Spinal cord (tissue), 10 donors: ENCODE results near the gene RAE1. TPM values are rescaled to one million over a fixed set of nuclear protein-coding genes. Genes with fewer than 3 reads are reported as not detected.
A peak's percentile ranks its signal among the peaks of the same experiment; 100 is the strongest.
"Not testable (repeated sequence)": the region's sequence is repeated elsewhere in the genome, so short reads cannot be mapped to it uniquely, and the experiment has no call there.

Source experiments
- DNase-seq, 6 donors: peaks; one replicate each; pipeline versions ENCODE4 v3.0.0 to v3.0.0-alpha.2; 2013 to 2015; ENCODE audit warnings: low spot score in 6 of 6, low read depth in 4 of 6
- H3K27ac ChIP-seq: one replicate; pipeline ENCODE4 v1.5.1; 2013; ENCODE audit warnings: low read depth, low read length, control low read depth
- H3K27me3 ChIP-seq: one replicate; pipeline ENCODE4 v1.6.1; 2013; ENCODE audit warnings: low read length; ENCODE audit not compliant: control insufficient read depth, insufficient read depth
- H3K36me3 ChIP-seq: one replicate; pipeline ENCODE4 v1.6.1; 2013; ENCODE audit warnings: low read length; ENCODE audit not compliant: control insufficient read depth, insufficient read depth
- H3K4me1 ChIP-seq: one replicate; pipeline ENCODE4 v1.6.1; 2013; ENCODE audit warnings: low read length; ENCODE audit not compliant: control insufficient read depth, insufficient read depth
- H3K4me3 ChIP-seq: one replicate; pipeline ENCODE4 v1.5.1; 2013; ENCODE audit warnings: low read depth, low read length, control low read depth
- H3K9me3 ChIP-seq: one replicate; pipeline ENCODE4 v1.6.1; 2013; ENCODE audit warnings: low read length; ENCODE audit not compliant: control insufficient read depth, insufficient read depth
- WGBS: methylation state at CpG from one replicate; pipeline ENCODE4 v1.1.5; 2013; ENCODE audit warnings: missing lambda C conversion rate; ENCODE audit not compliant: insufficient coverage; 5-methylcytosine and 5-hydroxymethylcytosine counted together
- polyA plus RNA-seq, 2 donors: library from polyadenylated mRNA; unstranded; fragments of 120-200 nt; gene quantifications; one replicate each; pipeline ENCODE4 v1.2.1, GENCODE V29; 2013; ENCODE audit not compliant: insufficient read length in 2 of 2
- total RNA-seq, 2 donors: library from RNA; depleted of rRNA in 1 of 2; stranded (reverse); fragments of 120-200 nt in 1 of 2; fragments of >200 nt in 1 of 2; gene quantifications; one replicate each; pipeline versions ENCODE4 v1.2.3 to v1.2.4, GENCODE V29; 2013 to 2014
- donor health status: healthy.

Gene RAE1
- total and polyA plus RNA-seq, 4 donors = 31.6 to 49.5 (median 39.3) TPM

GRCh38 chr20:57342829-57343228 is 8.2 kb upstream of the RAE1 start:
- H3K9me3 ChIP-seq = no peaks in the 10 kb centered on the region
- no peak overlapping the region for H3K27ac ChIP-seq
- DNase-seq = no peak
- no peaks in the 10 kb centered on the region for H3K27me3 ChIP-seq
- no peaks in the 10 kb centered on the region for H3K36me3 ChIP-seq
- no peak overlapping the region for H3K4me3 ChIP-seq
- no peaks in the 10 kb centered on the region for H3K4me1 ChIP-seq
- WGBS = no CpG with 5 or more reads among the region's 2 CpGs

DNA sequence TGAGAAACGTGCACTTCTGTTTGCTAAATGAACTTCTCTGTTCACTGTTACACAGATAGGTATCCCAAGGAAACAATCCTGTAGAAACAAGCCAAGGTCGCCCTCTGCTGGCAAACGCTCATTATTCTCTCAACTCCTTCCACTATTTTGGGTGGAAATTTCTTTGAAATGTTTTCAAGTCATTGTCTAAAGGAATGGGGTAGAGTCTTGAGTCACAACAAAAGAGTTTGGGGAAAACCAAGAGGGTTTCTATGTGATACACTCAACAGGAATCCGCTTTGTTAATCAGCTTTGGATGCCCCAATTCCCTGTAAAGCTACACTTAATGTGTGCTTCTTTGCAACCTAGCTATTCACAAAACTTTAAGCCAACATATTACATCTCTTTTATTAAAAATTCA is 4.6 kb upstream of the RAE1 start:
- no peaks in the 10 kb centered on the region for H3K9me3 ChIP-seq
- no peak overlapping the region for H3K27ac ChIP-seq
- H3K4me1 ChIP-seq = peaks cover 3% of the 10 kb centered on the region
- no peaks in the 10 kb centered on the region for H3K27me3 ChIP-seq
- no peak overlapping the region for H3K4me3 ChIP-seq
- 0% methylated on average over 1 of the region's 4 CpGs for WGBS
- peak; percentile 50 to 94 (median 76) for DNase-seq
- no peaks in the 10 kb centered on the region for H3K36me3 ChIP-seq

- Histone ChIP-seq H3K27me3 (no peaks in the 10 kb centered on the region), H3K9me3 (no peaks in the 10 kb centered on the region), H3K4me3 (no peak overlapping the region), H3K27ac (no peak overlapping the region), H3K4me1 (peaks cover 12% of the 10 kb centered on the region), H3K36me3 (no peaks in the 10 kb centered on the region)
- no CpG with 5 or more reads among the region's 4 CpGs for WGBS
- no peak for DNase-seq
Observed at GRCh38 chr20:57347393-57347792, 3.7 kb upstream of the RAE1 start.

DNA sequence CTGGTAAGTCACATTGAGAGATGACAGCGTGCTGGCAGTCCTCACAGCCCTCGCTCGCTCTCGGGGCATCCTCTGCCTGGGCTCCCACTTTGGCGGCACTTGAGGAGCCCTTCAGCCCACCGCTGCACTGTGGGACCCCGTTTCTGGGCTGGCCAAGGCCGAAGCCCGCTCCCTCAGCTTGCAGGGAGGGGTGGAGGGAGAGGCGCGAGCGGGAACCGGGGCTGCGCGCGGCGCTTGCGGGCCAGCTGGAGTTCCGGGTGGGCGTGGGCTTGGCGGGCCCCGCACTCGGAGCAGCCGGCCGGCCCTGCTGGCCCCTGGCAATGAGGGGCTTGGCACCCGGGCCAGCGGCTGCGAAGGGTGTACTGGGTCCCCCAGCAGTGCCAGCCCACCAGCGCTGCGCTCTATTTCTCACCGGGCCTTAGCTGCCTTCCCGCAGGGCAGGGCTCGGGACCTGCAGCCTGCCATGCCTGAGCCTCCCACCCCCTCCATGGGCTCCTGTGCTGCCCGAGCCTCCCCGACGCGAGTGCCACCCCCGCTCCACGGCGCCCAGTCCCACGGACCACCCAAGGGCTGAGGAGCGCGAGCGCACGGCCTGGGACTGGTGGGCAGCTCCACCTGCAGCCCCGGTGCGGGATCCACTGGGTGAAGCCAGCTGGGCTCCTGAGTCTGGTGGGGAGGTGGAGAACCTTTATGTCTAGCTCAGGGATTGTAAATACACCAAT is 2.7 kb upstream of the RAE1 start:
- not testable (repeated sequence) for DNase-seq, H3K27ac ChIP-seq, H3K4me3 ChIP-seq, H3K27me3 ChIP-seq, H3K9me3 ChIP-seq, H3K36me3 ChIP-seq
- peaks cover 15% of the 10 kb centered on the region for H3K4me1 ChIP-seq
- 78% methylated on average over 33 of the region's 47 CpGs for WGBS

DNA sequence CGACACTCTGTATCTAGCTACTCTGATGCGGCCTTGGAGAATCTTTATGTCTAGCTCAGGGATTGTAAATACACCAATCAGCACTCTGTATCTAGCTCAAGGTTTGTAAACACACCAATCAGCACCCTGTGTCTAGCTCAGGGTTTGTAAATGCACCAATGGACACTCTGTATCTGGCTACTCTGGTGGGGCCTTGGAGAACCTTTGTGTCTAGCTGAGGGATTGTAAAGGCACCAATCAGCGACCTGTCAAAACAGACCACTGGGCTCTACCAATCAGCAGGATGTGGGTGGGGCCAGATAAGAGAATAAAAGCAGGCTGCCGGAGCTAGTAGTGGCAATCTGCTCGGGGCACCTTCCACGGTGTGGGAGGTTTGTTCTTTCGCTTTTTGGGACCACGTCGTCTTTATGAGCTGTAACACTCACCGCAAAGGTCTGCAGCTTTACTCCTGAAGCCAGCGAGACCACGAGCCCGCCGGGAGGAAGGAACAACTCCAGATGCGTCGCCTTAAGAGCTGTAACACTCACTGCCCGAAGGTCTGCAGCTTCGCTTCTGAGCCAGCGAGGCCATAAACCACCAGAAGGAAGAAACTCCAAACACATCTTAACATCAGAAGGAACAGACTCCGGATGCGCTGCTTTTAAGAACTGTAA is 2.0 kb upstream of the RAE1 start:
- 95% methylated on average over 17 of the region's 21 CpGs for WGBS
- not testable (repeated sequence) for DNase-seq

DNA sequence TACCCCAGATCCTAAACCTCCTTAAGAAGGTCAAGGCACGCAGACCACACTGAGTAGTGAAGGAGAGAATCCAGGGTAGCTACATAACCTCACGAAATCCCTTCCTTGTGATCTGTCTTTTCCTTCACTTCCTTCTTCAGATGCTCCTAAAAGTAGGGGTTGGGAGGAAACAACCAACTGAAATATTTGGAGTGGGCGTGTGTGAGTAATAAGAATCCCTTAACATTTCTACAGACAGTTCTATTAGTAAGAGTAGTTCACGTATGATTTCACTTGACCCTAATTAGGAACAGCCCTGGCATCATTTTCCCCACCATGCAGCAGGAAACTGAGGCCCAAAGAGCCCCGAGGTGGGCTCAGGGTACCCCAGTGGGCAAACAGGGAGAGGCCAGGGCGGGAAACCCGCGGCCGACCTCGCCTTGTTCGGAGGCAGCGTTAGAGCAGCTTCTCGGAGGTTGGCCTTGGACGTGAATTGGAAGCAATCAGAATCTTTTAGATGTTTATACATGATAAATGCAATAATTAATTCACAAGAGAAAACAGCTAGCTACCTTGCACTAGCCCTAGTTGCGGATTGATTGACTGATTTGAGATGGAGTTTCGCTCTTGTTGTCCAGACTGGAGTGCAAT is 859 bp upstream of the RAE1 start:
- WGBS = 100% methylated on average over 1 of the region's 16 CpGs
- H3K4me1 ChIP-seq = peaks cover 15% of the 10 kb centered on the region
- no peak for DNase-seq
- H3K4me3 ChIP-seq = no peak overlapping the region
- H3K9me3 ChIP-seq = no peaks in the 10 kb centered on the region
- no peak overlapping the region for H3K27ac ChIP-seq
- H3K36me3 ChIP-seq = no peaks in the 10 kb centered on the region
- H3K27me3 ChIP-seq = no peaks in the 10 kb centered on the region

More for the DNA sequence above, 2.0 kb upstream of the RAE1 start:
- H3K9me3 ChIP-seq, H3K36me3 ChIP-seq, H3K27ac ChIP-seq, H3K27me3 ChIP-seq, H3K4me3 ChIP-seq: not testable (repeated sequence)
- peaks cover 15% of the 10 kb centered on the region for H3K4me1 ChIP-seq

DNA sequence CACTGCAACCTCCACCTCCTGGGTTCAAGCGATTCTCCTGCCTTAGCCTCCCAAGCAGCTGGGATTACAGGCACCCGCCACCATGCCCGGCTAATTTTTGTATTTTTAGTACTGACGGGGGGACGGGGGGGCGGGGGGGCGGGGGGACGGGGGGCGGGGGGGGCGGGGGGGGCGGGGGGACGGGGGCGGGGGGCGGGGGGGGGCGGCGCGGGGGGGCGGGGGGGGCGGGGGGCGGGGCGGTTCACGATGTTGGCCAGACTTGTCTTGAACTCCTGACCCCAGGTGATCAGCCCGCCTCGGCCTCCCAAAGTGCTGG is 371 bp upstream of the RAE1 start:
- H3K4me3 ChIP-seq = peak overlapping the region; percentile 93
- not testable (repeated sequence) for H3K36me3 ChIP-seq, H3K9me3 ChIP-seq, H3K27me3 ChIP-seq, DNase-seq
- WGBS = 0% methylated on average over 4 of the region's 24 CpGs
- H3K27ac ChIP-seq = peak overlapping the region; percentile 93
- peaks cover 15% of the 10 kb centered on the region for H3K4me1 ChIP-seq

- Histone ChIP-seq H3K36me3 (no peaks in the 10 kb centered on the region), H3K27ac (no peak overlapping the region), H3K27me3 (no peaks in the 10 kb centered on the region), H3K4me3 (no peak overlapping the region), H3K9me3 (no peaks in the 10 kb centered on the region), H3K4me1 (peaks cover 15% of the 10 kb centered on the region)
- DNase-seq = no peak
- WGBS = 85% methylated on average over 4 of the region's 6 CpGs
Observed at GRCh38 chr20:57352305-57352704, 1.2 kb downstream of the RAE1 start.

DNA sequence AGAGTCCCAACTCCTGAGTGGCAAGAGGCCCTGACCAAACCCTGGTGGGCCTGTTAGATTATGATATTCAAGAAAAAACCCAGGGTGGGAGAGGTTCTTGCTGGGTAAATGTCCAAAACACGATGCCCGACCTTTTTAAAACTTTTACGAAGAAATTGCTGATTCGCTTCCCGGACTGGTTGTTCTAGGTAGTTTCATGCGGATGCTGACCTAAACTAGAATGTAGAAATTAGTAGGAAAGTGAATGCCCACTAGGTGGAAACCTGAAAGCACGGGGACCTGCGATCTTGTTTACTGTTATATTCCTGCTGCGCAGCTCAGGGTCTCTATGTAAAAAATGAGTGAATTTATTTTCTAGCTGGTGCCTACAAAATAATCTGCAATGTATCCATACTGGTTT is 2.3 kb downstream of the RAE1 start:
- no peaks in the 10 kb centered on the region for H3K36me3 ChIP-seq
- H3K27me3 ChIP-seq = no peaks in the 10 kb centered on the region
- H3K9me3 ChIP-seq = no peaks in the 10 kb centered on the region
- no peak overlapping the region for H3K4me3 ChIP-seq
- no peak overlapping the region for H3K27ac ChIP-seq
- H3K4me1 ChIP-seq = peaks cover 15% of the 10 kb centered on the region
- WGBS = 96% methylated on average over 6 of the region's 9 CpGs
- no peak for DNase-seq

GRCh38 chr20:57361517-57361916 is 10.5 kb downstream of the RAE1 start:
- no peaks in the 10 kb centered on the region for H3K27me3 ChIP-seq
- no peak overlapping the region for H3K4me3 ChIP-seq
- peaks cover 23% of the 10 kb centered on the region for H3K36me3 ChIP-seq
- H3K4me1 ChIP-seq = no peaks in the 10 kb centered on the region
- no peaks in the 10 kb centered on the region for H3K9me3 ChIP-seq
- no peak for DNase-seq
- no peak overlapping the region for H3K27ac ChIP-seq
- WGBS = 83% methylated on average over 1 of the region's 6 CpGs
